ENCODE results near the gene RAB4B. TPM values are rescaled to one million over a fixed set of nuclear protein-coding genes. Genes with fewer than 3 reads are reported as not detected.

RAB4B gene
- total and polyA plus RNA-seq, 2 of the 13 experiments (the other 11 are each of a cell fraction or from before 2014, with no cell fraction given), result 3.3 to 5.4 TPM

DNA sequence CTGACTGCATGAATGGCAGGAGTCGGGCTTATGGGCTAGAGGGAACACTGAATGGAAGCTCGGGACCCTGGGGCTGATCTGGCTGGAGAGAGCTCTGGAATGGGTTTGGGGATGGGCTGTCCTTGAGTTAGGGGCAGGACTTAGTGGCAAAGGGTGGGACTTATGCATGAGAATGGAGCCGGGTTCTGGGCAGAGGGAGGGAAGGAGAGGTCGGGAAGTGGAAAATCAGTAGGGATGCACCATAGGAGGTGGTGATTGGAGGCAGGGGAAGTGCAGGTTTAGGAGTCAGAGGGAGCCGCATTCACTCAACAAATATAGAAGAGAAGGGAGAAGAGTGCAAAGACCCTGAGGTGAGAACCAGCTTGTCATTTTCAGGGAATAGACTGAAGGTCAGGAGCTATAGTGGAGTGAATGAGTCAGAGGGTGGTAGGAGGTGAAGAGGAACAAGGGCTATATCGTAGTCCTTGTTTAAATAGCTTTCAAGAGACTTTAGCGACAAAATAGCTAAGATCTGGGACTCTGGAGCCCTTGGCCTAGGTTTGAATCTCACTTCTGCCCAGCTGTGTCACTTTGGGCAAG is 748 bp downstream of the RAB4B start (continued):
- TF ChIP-seq HOXA3 (CRISPR knock-in tag; IDR thresholded peaks at IDR 0.05) (no peak), IKZF1 (IDR thresholded peaks at IDR 0.05) (no peak), ARNT (IDR thresholded peaks at IDR 0.05) (0 out of 2 replicates have a peak, but pooled peaks have one; percentile 6), ZNF124 (CRISPR knock-in tag; IDR thresholded peaks at IDR 0.05) (no peak), RFX5 (IDR thresholded peaks at IDR 0.05; ENCODE audit: low read depth, low read length) (no peak), HOXA7 (CRISPR knock-in tag; IDR thresholded peaks at IDR 0.05) (no peak), POLR2A (IDR thresholded peaks at IDR 0.05; ENCODE audit: insufficient read depth in 1 of 2, low read depth in 2 of 2, low read length in 2 of 2) (no peak), PHF20 (CRISPR knock-in tag; IDR thresholded peaks at IDR 0.05) (no peak), DMAP1 (CRISPR knock-in tag; IDR thresholded peaks at IDR 0.05) (no peak), SAP130 (CRISPR knock-in tag; IDR thresholded peaks at IDR 0.05; ENCODE audit: low read depth) (peak; percentile 53), PHF8 (CRISPR knock-in tag; IDR thresholded peaks at IDR 0.05) (no peak), ZNF225 (CRISPR knock-in tag; IDR thresholded peaks at IDR 0.05) (no peak), ZKSCAN5 (CRISPR knock-in tag; IDR thresholded peaks at IDR 0.05) (peak; percentile 99), ARID2 (CRISPR knock-in tag; IDR thresholded peaks at IDR 0.05; ENCODE audit: borderline replicate concordance) (peak; percentile 58; the same call in 1 of the 2 replicates), ZKSCAN1 (IDR thresholded peaks at IDR 0.05; ENCODE audit: low read length) (no peak), MED1 (CRISPR knock-in tag; IDR thresholded peaks at IDR 0.05) (no peak; the same call in 1 of the 2 replicates), ZBTB21 (CRISPR knock-in tag; IDR thresholded peaks at IDR 0.05) (no peak)
- TF ChIP-seq, protein P1, sequence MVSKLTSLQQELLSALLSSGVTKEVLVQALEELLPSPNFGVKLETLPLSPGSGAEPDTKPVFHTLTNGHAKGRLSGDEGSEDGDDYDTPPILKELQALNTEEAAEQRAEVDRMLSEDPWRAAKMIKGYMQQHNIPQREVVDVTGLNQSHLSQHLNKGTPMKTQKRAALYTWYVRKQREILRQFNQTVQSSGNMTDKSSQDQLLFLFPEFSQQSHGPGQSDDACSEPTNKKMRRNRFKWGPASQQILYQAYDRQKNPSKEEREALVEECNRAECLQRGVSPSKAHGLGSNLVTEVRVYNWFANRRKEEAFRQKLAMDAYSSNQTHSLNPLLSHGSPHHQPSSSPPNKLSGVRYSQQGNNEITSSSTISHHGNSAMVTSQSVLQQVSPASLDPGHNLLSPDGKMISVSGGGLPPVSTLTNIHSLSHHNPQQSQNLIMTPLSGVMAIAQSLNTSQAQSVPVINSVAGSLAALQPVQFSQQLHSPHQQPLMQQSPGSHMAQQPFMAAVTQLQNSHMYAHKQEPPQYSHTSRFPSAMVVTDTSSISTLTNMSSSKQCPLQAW (CRISPR knock-in tag; IDR thresholded peaks at IDR 0.05), result peak; percentile 6; the same call in 1 of the 2 replicates
- TF ChIP-seq, protein P2, sequence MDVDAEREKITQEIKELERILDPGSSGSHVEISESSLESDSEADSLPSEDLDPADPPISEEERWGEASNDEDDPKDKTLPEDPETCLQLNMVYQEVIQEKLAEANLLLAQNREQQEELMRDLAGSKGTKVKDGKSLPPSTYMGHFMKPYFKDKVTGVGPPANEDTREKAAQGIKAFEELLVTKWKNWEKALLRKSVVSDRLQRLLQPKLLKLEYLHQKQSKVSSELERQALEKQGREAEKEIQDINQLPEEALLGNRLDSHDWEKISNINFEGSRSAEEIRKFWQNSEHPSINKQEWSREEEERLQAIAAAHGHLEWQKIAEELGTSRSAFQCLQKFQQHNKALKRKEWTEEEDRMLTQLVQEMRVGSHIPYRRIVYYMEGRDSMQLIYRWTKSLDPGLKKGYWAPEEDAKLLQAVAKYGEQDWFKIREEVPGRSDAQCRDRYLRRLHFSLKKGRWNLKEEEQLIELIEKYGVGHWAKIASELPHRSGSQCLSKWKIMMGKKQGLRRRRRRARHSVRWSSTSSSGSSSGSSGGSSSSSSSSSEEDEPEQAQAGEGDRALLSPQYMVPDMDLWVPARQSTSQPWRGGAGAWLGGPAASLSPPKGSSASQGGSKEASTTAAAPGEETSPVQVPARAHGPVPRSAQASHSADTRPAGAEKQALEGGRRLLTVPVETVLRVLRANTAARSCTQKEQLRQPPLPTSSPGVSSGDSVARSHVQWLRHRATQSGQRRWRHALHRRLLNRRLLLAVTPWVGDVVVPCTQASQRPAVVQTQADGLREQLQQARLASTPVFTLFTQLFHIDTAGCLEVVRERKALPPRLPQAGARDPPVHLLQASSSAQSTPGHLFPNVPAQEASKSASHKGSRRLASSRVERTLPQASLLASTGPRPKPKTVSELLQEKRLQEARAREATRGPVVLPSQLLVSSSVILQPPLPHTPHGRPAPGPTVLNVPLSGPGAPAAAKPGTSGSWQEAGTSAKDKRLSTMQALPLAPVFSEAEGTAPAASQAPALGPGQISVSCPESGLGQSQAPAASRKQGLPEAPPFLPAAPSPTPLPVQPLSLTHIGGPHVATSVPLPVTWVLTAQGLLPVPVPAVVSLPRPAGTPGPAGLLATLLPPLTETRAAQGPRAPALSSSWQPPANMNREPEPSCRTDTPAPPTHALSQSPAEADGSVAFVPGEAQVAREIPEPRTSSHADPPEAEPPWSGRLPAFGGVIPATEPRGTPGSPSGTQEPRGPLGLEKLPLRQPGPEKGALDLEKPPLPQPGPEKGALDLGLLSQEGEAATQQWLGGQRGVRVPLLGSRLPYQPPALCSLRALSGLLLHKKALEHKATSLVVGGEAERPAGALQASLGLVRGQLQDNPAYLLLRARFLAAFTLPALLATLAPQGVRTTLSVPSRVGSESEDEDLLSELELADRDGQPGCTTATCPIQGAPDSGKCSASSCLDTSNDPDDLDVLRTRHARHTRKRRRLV (CRISPR knock-in tag; IDR thresholded peaks at IDR 0.05), result 0 out of 2 replicates have a peak, but pooled peaks have one; percentile 64
- TF ChIP-seq, protein P3, sequence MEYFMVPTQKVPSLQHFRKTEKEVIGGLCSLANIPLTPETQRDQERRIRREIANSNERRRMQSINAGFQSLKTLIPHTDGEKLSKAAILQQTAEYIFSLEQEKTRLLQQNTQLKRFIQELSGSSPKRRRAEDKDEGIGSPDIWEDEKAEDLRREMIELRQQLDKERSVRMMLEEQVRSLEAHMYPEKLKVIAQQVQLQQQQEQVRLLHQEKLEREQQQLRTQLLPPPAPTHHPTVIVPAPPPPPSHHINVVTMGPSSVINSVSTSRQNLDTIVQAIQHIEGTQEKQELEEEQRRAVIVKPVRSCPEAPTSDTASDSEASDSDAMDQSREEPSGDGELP (IDR thresholded peaks at IDR 0.05; ENCODE audit: borderline replicate concordance, low read depth), result no peak
- TF ChIP-seq, protein P4, sequence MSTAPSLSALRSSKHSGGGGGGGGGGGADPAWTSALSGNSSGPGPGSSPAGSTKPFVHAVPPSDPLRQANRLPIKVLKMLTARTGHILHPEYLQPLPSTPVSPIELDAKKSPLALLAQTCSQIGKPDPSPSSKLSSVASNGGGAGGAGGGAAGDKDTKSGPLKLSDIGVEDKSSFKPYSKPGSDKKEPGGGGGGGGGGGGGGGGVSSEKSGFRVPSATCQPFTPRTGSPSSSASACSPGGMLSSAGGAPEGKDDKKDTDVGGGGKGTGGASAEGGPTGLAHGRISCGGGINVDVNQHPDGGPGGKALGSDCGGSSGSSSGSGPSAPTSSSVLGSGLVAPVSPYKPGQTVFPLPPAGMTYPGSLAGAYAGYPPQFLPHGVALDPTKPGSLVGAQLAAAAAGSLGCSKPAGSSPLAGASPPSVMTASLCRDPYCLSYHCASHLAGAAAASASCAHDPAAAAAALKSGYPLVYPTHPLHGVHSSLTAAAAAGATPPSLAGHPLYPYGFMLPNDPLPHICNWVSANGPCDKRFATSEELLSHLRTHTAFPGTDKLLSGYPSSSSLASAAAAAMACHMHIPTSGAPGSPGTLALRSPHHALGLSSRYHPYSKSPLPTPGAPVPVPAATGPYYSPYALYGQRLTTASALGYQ (CRISPR knock-in tag; IDR thresholded peaks at IDR 0.05), result no peak
- TF ChIP-seq, protein P5, sequence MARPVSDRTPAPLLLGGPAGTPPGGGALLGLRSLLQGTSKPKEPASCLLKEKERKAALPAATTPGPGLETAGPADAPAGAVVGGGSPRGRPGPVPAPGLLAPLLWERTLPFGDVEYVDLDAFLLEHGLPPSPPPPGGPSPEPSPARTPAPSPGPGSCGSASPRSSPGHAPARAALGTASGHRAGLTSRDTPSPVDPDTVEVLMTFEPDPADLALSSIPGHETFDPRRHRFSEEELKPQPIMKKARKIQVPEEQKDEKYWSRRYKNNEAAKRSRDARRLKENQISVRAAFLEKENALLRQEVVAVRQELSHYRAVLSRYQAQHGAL (CRISPR knock-in tag; IDR thresholded peaks at IDR 0.05; ENCODE audit: not compliant biosample characterization), result no peak
